ENCODE measurements around the gene ZNF521.

DNA sequence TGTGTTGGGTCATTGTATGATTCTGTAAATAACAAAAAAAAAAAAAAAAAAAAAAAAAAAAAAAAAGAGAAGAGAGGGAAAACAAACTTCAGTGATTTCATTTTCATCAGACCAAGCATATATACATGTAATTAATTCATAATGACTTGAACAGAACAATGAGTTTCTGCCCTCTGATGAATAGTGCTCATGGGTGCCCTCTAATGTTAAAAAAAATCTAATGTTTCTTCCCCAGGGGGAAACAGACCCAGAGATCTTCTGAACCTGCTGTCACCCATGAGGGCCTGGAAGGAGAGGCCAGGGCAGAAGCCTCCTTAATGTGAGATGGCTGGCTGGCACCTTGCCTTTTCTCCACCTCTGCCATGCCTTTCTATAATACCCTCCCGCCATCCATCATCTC is 289.2 kb downstream of the ZNF521 start:
- TF ChIP-seq, protein P1, sequence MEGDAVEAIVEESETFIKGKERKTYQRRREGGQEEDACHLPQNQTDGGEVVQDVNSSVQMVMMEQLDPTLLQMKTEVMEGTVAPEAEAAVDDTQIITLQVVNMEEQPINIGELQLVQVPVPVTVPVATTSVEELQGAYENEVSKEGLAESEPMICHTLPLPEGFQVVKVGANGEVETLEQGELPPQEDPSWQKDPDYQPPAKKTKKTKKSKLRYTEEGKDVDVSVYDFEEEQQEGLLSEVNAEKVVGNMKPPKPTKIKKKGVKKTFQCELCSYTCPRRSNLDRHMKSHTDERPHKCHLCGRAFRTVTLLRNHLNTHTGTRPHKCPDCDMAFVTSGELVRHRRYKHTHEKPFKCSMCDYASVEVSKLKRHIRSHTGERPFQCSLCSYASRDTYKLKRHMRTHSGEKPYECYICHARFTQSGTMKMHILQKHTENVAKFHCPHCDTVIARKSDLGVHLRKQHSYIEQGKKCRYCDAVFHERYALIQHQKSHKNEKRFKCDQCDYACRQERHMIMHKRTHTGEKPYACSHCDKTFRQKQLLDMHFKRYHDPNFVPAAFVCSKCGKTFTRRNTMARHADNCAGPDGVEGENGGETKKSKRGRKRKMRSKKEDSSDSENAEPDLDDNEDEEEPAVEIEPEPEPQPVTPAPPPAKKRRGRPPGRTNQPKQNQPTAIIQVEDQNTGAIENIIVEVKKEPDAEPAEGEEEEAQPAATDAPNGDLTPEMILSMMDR (IDR thresholded peaks at IDR 0.05): no peak
- TF ChIP-seq POLR2A (IDR thresholded peaks at IDR 0.05): no peak
